IMR-90 (cell line): ENCODE results near the gene C5orf58.

Experiments used
- CTCF ChIP-seq: conservative IDR thresholded peaks from 2 replicates; pipeline ENCODE4 v1.5.1; 2012; ENCODE audit warnings: mild to moderate bottlenecking, low read depth, low read length, improper control_type of control experiment
- POLR2A ChIP-seq: IDR thresholded peaks from 2 replicates; pipeline ENCODE4 v1.6.1; 2012; ENCODE audit warnings: mild to moderate bottlenecking, low read depth, low read length

GRCh38 chr5:170223360-170223759 is 9.4 kb upstream of the C5orf58 start:
- TF ChIP-seq CTCF (no peak), POLR2A (no peak)
